SK-N-SH (cell line): Measurements from ENCODE around the gene CDKL4. TPM values are rescaled to one million over a fixed set of nuclear protein-coding genes. Genes with fewer than 3 reads are reported as not detected.

Experiments used
- CTCF ChIA-PET: fragments of 300-600, 350-600 bp; formaldehyde crosslinking; extraction: SDS; loops from one replicate; lab custom pipeline; 2021; lab: Yijun Ruan, JAX
- POLR2A ChIA-PET: fragments of 350-600 bp; sonication (Branson Sonifier 250); formaldehyde crosslinking; extraction: SDS; loops from one replicate; lab custom pipeline; 2020; ENCODE audit warnings: antibody characterized with exemption, inconsistent platforms; lab: Yijun Ruan, JAX
- DNase-seq: peaks from one replicate; pipeline ENCODE4 v3.0.0; 2012
- H2AFZ ChIP-seq: fragments of 200-600 bp; sonication (generic); 2 replicates; pipeline ENCODE4 v1.8.1; 2016; ENCODE audit warnings: antibody characterized with exemption, mild to moderate bottlenecking, low read depth
- H3F3A ChIP-seq: fragments of 200-600 bp; sonication (generic); replicated peaks from 2 replicates; pipeline ENCODE3; 2016; ENCODE audit warnings: antibody characterized with exemption, mild to moderate bottlenecking; ENCODE audit not compliant: insufficient read depth
- H3K27ac ChIP-seq, 2 experiments: fragments of 200-500 bp in 1 of 2; fragments of 200-600 bp in 1 of 2; sonication (Bioruptor generic) in 1 of 2; sonication (generic), shearing (Covaris generic) in 1 of 2; 2 replicates each; pipeline versions ENCODE4 v1.5.1 to v1.6.1; 2014 to 2016; ENCODE audit warnings: low read depth in 2 of 2, inconsistent platforms in 1 of 2, low read length in 1 of 2, mild to moderate bottlenecking in 1 of 2, mixed read lengths in 1 of 2
- H3K27me3 ChIP-seq: fragments of 200-600 bp; sonication (generic), shearing (Covaris generic); 2 replicates; pipeline ENCODE4 v1.6.1; 2016; ENCODE audit warnings: mixed run types; ENCODE audit not compliant: insufficient read depth
- H3K36me3 ChIP-seq, 2 experiments: fragments of 200-500 bp in 1 of 2; fragments of 200-600 bp in 1 of 2; sonication (Bioruptor generic) in 1 of 2; sonication (generic) in 1 of 2; replicated peaks in 1 of 2; 2 replicates each; pipeline versions ENCODE3 to v1.5.1; 2014 to 2016; ENCODE audit warnings: low read length in 1 of 2, mild to moderate bottlenecking in 1 of 2; ENCODE audit not compliant: insufficient read depth in 2 of 2, control insufficient read depth in 1 of 2
- H3K4me1 ChIP-seq, 2 experiments: fragments of 200-500 bp in 1 of 2; fragments of 200-600 bp in 1 of 2; sonication (Bioruptor generic) in 1 of 2; sonication (generic), shearing (Covaris generic) in 1 of 2; 2 replicates each; pipeline versions ENCODE4 v1.5.1 to v1.6.1; 2014 to 2016; ENCODE audit warnings: low read depth in 1 of 2, low read length in 1 of 2, mixed run types in 1 of 2; ENCODE audit not compliant: insufficient read depth in 2 of 2, control insufficient read depth in 1 of 2
- H3K4me2 ChIP-seq: fragments of 200-600 bp; sonication (generic), shearing (Covaris generic); 2 replicates; pipeline ENCODE4 v1.6.1; 2017; ENCODE audit warnings: mixed run types
- H3K4me3 ChIP-seq, 2 experiments: fragments of 200-500 bp in 1 of 2; fragments of 200-600 bp in 1 of 2; sonication (Bioruptor generic) in 1 of 2; sonication (generic), shearing (Covaris generic) in 1 of 2; 2 replicates each; pipeline versions ENCODE4 v1.5.1 to v1.8.1; 2014 to 2016; ENCODE audit warnings: low read depth in 2 of 2, inconsistent platforms in 1 of 2, low read length in 1 of 2, mild to moderate bottlenecking in 1 of 2, mixed read lengths in 1 of 2, moderate library complexity in 1 of 2
- H3K79me2 ChIP-seq: fragments of 200-600 bp; sonication (generic); 2 replicates; pipeline ENCODE4 v1.8.1; 2017; ENCODE audit warnings: mild to moderate bottlenecking; ENCODE audit not compliant: insufficient read depth
- H3K9ac ChIP-seq: fragments of 200-600 bp; sonication (generic); 2 replicates; pipeline ENCODE4 v1.6.1; 2017; ENCODE audit warnings: mixed run types
- H3K9me2 ChIP-seq: fragments of 200-600 bp; sonication (generic); 2 replicates; pipeline ENCODE4 v1.6.1; 2017; ENCODE audit warnings: mixed run types
- H3K9me3 ChIP-seq: fragments of 200-600 bp; sonication (generic); 2 replicates; pipeline ENCODE4 v1.6.1; 2017; ENCODE audit warnings: mixed run types, mild to moderate bottlenecking, moderate library complexity
- H4K20me1 ChIP-seq: fragments of 200-600 bp; sonication (generic); 2 replicates; pipeline ENCODE4 v1.6.1; 2017; ENCODE audit warnings: mild to moderate bottlenecking, mixed run types; ENCODE audit not compliant: insufficient read depth
- ELF1 ChIP-seq: IDR thresholded peaks from 2 replicates; pipeline ENCODE4 v1.4.0; 2012
- EP300 ChIP-seq, 2 experiments: IDR thresholded peaks; 2 replicates each; pipeline versions ENCODE4 v1.4.0 to v1.6.1; 2012; ENCODE audit warnings: borderline replicate concordance in 1 of 2, low read depth in 1 of 2, low read length in 1 of 2
- FOSL2 ChIP-seq: IDR thresholded peaks from 2 replicates; pipeline ENCODE4 v1.4.0; 2012; ENCODE audit warnings: low read depth, mild to moderate bottlenecking, moderate library complexity, borderline replicate concordance
- GABPA ChIP-seq: IDR thresholded peaks from 2 replicates; pipeline ENCODE4 v1.4.0; 2012; ENCODE audit warnings: low read depth, mild to moderate bottlenecking
- JUND ChIP-seq: IDR thresholded peaks from 2 replicates; pipeline ENCODE4 v1.4.0; 2012
- MXI1 ChIP-seq: IDR thresholded peaks from 2 replicates; pipeline ENCODE4 v1.6.1; 2012; ENCODE audit warnings: mild to moderate bottlenecking, low read depth, low read length, improper control_type of control experiment
- NFIC ChIP-seq: IDR thresholded peaks from 2 replicates; pipeline ENCODE4 v1.4.0; 2012; ENCODE audit warnings: borderline replicate concordance
- NRF1 ChIP-seq: IDR thresholded peaks from 2 replicates; pipeline ENCODE4 v1.6.1; 2012; ENCODE audit warnings: low read depth, mild to moderate bottlenecking, low read length
- RAD21 ChIP-seq: IDR thresholded peaks from 2 replicates; pipeline ENCODE4 v1.6.1; 2012; ENCODE audit warnings: mild to moderate bottlenecking, low read length
- RFX5 ChIP-seq: IDR thresholded peaks from 2 replicates; pipeline ENCODE4 v1.6.1; 2012; ENCODE audit warnings: mild to moderate bottlenecking, improper control_type of control experiment, low read length
- RXRA ChIP-seq: IDR thresholded peaks from 2 replicates; pipeline ENCODE4 v1.4.0; 2012; ENCODE audit warnings: low read depth, mild to moderate bottlenecking, borderline replicate concordance
- SIN3A ChIP-seq: IDR thresholded peaks from 2 replicates; pipeline ENCODE4 v1.6.1; 2012; ENCODE audit warnings: low read depth, mild to moderate bottlenecking, low read length, moderate library complexity, borderline replicate concordance
- TAF1 ChIP-seq: IDR thresholded peaks from 2 replicates; pipeline ENCODE4 v1.6.1; 2012; ENCODE audit warnings: low read depth, mild to moderate bottlenecking, low read length, moderate library complexity, borderline replicate concordance
- TEAD4 ChIP-seq: IDR thresholded peaks from 2 replicates; pipeline ENCODE4 v1.4.0; 2012; ENCODE audit warnings: mild to moderate bottlenecking, borderline replicate concordance; ENCODE audit not compliant: insufficient read depth
- WGBS: methylation state at CpG from one replicate; pipeline ENCODE4 v1.1.6; 2017; ENCODE audit warnings: low lambda C conversion rate; 5-methylcytosine and 5-hydroxymethylcytosine counted together
- polyA plus RNA-seq, 3 experiments: library from polyadenylated mRNA; depleted of rRNA; stranded (reverse); fragments of >200 nt; gene quantifications; 2 replicates each; pipeline ENCODE4 v1.2.3, GENCODE V29; 2012
- TF ChIP-seq, protein P1 (sequence below): IDR thresholded peaks from 2 replicates; pipeline ENCODE4 v1.4.0; 2012; ENCODE audit warnings: low read depth, borderline replicate concordance
- TF ChIP-seq, protein P2 (sequence below): fragments of 150-350 bp; IDR thresholded peaks from 2 replicates; pipeline ENCODE4 v1.6.1; 2017; ENCODE audit warnings: antibody characterized with exemption, low read length, low read depth, borderline replicate concordance
- TF ChIP-seq, protein P3 (sequence below): fragments of 150-350 bp; IDR thresholded peaks from 2 replicates; pipeline ENCODE4 v1.6.1; 2016; ENCODE audit warnings: mild to moderate bottlenecking, low read depth, low read length

Gene CDKL4
- polyA plus RNA-seq, 1 of the 3 experiments (the other 2 are of a cell fraction), result 0.81 TPM

DNA sequence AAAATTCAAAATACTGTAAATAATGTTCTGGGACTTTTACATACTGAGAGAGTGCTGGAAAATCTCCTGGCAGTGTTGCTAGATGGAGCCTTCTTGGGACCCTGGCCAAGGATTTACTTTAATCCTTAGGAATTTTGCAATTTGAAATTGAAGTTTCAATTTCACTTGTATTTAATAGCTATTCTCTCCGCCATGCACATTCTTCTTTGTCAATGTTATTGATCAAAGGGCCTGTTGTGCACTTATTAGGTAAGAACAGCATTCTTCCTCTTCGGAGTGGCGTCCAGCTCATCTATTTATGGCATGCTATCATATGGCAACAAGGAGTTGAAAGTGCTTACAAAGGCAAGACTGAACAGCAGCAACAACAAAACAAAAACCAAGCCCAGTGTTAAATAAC lies 82.8 kb downstream of the CDKL4 start:
- H3K4me2 ChIP-seq, result no peak overlapping the region
- H3K4me1 ChIP-seq, result no peaks in the 10 kb centered on the region
- CTCF ChIA-PET, result interaction anchor here (0.9 to 1.9 kb wide), 3 partner anchors 18 to 213 kb away, joined by 3 to 6 read pairs (median 4); no protein-coding TSS in a partner anchor
- H3K9ac ChIP-seq, result no peak overlapping the region
- H3K9me2 ChIP-seq, result no peaks in the 10 kb centered on the region
- no peaks in the 10 kb centered on the region for H3K9me3 ChIP-seq
- H3F3A ChIP-seq, result no peaks in the 10 kb centered on the region
- no peaks in the 10 kb centered on the region for H3K36me3 ChIP-seq
- H3K27me3 ChIP-seq, result no peaks in the 10 kb centered on the region
- 92% methylated on average over 3 of the region's 3 CpGs for whole genome bisulfite sequencing
- POLR2A ChIA-PET, result no interaction called here
- H4K20me1 ChIP-seq, result no peaks in the 10 kb centered on the region
- no peak overlapping the region for H2AFZ ChIP-seq
- H3K27ac ChIP-seq, result no peak overlapping the region
- no peak for DNase-seq
- no peaks in the 10 kb centered on the region for H3K79me2 ChIP-seq
- no peak for TF ChIP-seq ELF1
- no peak for TF ChIP-seq RFX5
- TF ChIP-seq, all 33 proteins: peak for 0
- no peak overlapping the region for H3K4me3 ChIP-seq

DNA sequence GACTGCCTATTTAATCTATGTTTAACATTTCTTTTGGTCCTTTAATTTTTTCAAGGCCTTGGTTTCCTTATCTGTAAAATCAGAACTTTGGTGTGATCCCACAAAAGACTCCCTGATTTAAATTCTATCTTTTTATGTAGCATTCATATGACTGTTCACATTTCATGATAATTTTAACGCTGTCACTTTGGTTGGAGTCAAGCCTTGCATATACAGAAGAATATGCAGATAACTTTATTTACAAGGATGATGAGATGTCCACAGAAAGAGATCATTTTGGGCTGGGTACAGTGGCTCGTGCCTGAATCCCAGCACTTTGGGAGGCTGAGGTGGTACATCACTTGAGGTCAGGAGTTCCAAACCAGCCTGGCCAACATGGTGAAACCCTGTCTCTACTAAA lies 84.5 kb downstream of the CDKL4 start:
- no peak overlapping the region for H3K27ac ChIP-seq
- 78% methylated on average over 2 of the region's 2 CpGs for WGBS
- H3K4me2 ChIP-seq, result no peak overlapping the region
- H3F3A ChIP-seq, result no peaks in the 10 kb centered on the region
- no peaks in the 10 kb centered on the region for H3K9me2 ChIP-seq
- H3K36me3 ChIP-seq, result no peaks in the 10 kb centered on the region
- TF ChIP-seq SIN3A (no peak), NRF1 (no peak), NFIC (no peak), TEAD4 (no peak), FOSL2 (no peak), TAF1 (no peak), RAD21 (no peak), MXI1 (no peak), EP300 (IDR thresholded peaks at IDR 0.05; ENCODE audit: borderline replicate concordance in 1 of 2, low read depth in 1 of 2, low read length in 1 of 2) (no peak), RXRA (no peak), GABPA (no peak), JUND (no peak), ELF1 (no peak)
- TF ChIP-seq, protein P1, sequence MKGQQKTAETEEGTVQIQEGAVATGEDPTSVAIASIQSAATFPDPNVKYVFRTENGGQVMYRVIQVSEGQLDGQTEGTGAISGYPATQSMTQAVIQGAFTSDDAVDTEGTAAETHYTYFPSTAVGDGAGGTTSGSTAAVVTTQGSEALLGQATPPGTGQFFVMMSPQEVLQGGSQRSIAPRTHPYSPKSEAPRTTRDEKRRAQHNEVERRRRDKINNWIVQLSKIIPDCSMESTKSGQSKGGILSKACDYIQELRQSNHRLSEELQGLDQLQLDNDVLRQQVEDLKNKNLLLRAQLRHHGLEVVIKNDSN, result no peak
- TF ChIP-seq, protein P2, sequence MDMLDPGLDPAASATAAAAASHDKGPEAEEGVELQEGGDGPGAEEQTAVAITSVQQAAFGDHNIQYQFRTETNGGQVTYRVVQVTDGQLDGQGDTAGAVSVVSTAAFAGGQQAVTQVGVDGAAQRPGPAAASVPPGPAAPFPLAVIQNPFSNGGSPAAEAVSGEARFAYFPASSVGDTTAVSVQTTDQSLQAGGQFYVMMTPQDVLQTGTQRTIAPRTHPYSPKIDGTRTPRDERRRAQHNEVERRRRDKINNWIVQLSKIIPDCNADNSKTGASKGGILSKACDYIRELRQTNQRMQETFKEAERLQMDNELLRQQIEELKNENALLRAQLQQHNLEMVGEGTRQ, result no peak
- TF ChIP-seq, protein P3, sequence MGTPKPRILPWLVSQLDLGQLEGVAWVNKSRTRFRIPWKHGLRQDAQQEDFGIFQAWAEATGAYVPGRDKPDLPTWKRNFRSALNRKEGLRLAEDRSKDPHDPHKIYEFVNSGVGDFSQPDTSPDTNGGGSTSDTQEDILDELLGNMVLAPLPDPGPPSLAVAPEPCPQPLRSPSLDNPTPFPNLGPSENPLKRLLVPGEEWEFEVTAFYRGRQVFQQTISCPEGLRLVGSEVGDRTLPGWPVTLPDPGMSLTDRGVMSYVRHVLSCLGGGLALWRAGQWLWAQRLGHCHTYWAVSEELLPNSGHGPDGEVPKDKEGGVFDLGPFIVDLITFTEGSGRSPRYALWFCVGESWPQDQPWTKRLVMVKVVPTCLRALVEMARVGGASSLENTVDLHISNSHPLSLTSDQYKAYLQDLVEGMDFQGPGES, result no peak
- TF ChIP-seq, all 33 proteins: peak for 0
- H3K4me3 ChIP-seq, result no peak overlapping the region
- H3K79me2 ChIP-seq, result no peaks in the 10 kb centered on the region
- POLR2A ChIA-PET, result no interaction called here
- CTCF ChIA-PET, result no interaction called here
- H3K9ac ChIP-seq, result no peak overlapping the region
- H3K9me3 ChIP-seq, result no peaks in the 10 kb centered on the region
- H3K27me3 ChIP-seq, result no peaks in the 10 kb centered on the region
- H2AFZ ChIP-seq, result no peak overlapping the region
- no peaks in the 10 kb centered on the region for H3K4me1 ChIP-seq
- no peaks in the 10 kb centered on the region for H4K20me1 ChIP-seq
- no peak for DNase-seq
